IMR-90 (cell line): Measurements from ENCODE around the gene CMTM7. TPM values are rescaled to one million over a fixed set of nuclear protein-coding genes. Genes with fewer than 3 reads are reported as not detected.

Experiments used
- ATAC-seq: fragments of 200-7000 bp; cut with Tn5 transposase; 2 replicates; pipeline ENCODE4 v1.9.1; 2020; ENCODE audit warnings: low read depth, mild to moderate bottlenecking, moderate library complexity
- BruUV-seq: library from RNA; stranded (reverse); fragments of 400-500 nt; replicated peaks from 2 replicates; lab custom pipeline; 2021; lab: Mats Ljungman, UMichigan
- CTCF ChIA-PET: fragments of 300-600 bp; formaldehyde crosslinking; extraction: SDS; loops from one replicate; lab custom pipeline; 2021; ENCODE audit warnings: antibody characterized with exemption; lab: Yijun Ruan, JAX
- POLR2A ChIA-PET: fragments of 300-600 bp; sonication (Branson Sonifier 250); formaldehyde crosslinking; loops from one replicate; lab custom pipeline; 2022; ENCODE audit warnings: antibody characterized with exemption; ENCODE audit not compliant: unreplicated experiment; lab: Charles Lee
- DNase-seq: peaks from one replicate; pipeline ENCODE4 v3.0.0; 2013
- H2AFZ ChIP-seq: replicated peaks from 2 replicates; pipeline ENCODE3; 2013; ENCODE audit warnings: low read length, mild to moderate bottlenecking; ENCODE audit not compliant: poor library complexity
- H2AK5ac ChIP-seq: 2 replicates; pipeline ENCODE4 v1.6.1; 2013; ENCODE audit warnings: low read depth, low read length, inconsistent platforms
- H2AK9ac ChIP-seq: replicated peaks from 2 replicates; pipeline ENCODE3; 2013; ENCODE audit warnings: mild to moderate bottlenecking, low read depth, low read length, moderate library complexity; ENCODE audit not compliant: poor library complexity
- H2BK120ac ChIP-seq: 2 replicates; pipeline ENCODE4 v1.6.1; 2013; ENCODE audit warnings: low read depth, low read length, inconsistent platforms
- H2BK15ac ChIP-seq: 3 replicates; pipeline ENCODE4 v1.6.1; 2013; ENCODE audit warnings: low read depth, low read length, inconsistent platforms
- H2BK20ac ChIP-seq: 2 replicates; pipeline ENCODE4 v1.6.1; 2013; ENCODE audit warnings: low read depth, mild to moderate bottlenecking, inconsistent platforms, low read length, moderate library complexity
- H2BK5ac ChIP-seq: 2 replicates; pipeline ENCODE4 v1.6.1; 2013; ENCODE audit warnings: mild to moderate bottlenecking, low read depth, low read length, inconsistent platforms; ENCODE audit not compliant: poor library complexity, severe bottlenecking
- H3K14ac ChIP-seq: replicated peaks from 2 replicates; pipeline ENCODE4 v1.6.1; 2013; ENCODE audit warnings: low read depth, low read length, inconsistent platforms
- H3K18ac ChIP-seq: 2 replicates; pipeline ENCODE4 v1.6.1; 2013; ENCODE audit warnings: low read depth, low read length, control low read depth
- H3K23ac ChIP-seq: 2 replicates; pipeline ENCODE4 v1.6.1; 2013; ENCODE audit warnings: low read depth, low read length, inconsistent platforms
- H3K27ac ChIP-seq: 2 replicates; pipeline ENCODE4 v1.5.1; 2013; ENCODE audit warnings: mild to moderate bottlenecking, control low read depth, low read length; ENCODE audit not compliant: insufficient read depth
- H3K27me3 ChIP-seq: 2 replicates; pipeline ENCODE4 v1.6.1; 2013; ENCODE audit warnings: low read length; ENCODE audit not compliant: control insufficient read depth, insufficient read depth
- H3K36me3 ChIP-seq: 2 replicates; pipeline ENCODE4 v1.6.1; 2013; ENCODE audit warnings: low read length, mixed read lengths; ENCODE audit not compliant: control insufficient read depth, insufficient read depth
- H3K4ac ChIP-seq: 2 replicates; pipeline ENCODE4 v1.6.1; 2013; ENCODE audit warnings: low read depth, low read length, inconsistent platforms
- H3K4me1 ChIP-seq: 2 replicates; pipeline ENCODE4 v1.6.1; 2013; ENCODE audit warnings: low read length, mixed read lengths; ENCODE audit not compliant: control insufficient read depth, insufficient read depth
- H3K4me2 ChIP-seq: 2 replicates; pipeline ENCODE4 v1.6.1; 2013; ENCODE audit warnings: low read depth, mild to moderate bottlenecking, control low read depth, low read length, moderate library complexity
- H3K4me3 ChIP-seq: 2 replicates; pipeline ENCODE4 v1.5.1; 2013; ENCODE audit warnings: low read depth, mild to moderate bottlenecking, control low read depth, low read length, moderate library complexity; ENCODE audit not compliant: insufficient read depth
- H3K56ac ChIP-seq: 2 replicates; pipeline ENCODE4 v1.6.1; 2013; ENCODE audit warnings: low read length, inconsistent platforms; ENCODE audit not compliant: insufficient read depth; ENCODE audit errors: extremely low read depth
- H3K79me1 ChIP-seq, 2 experiments: 2 replicates each; pipeline ENCODE4 v1.6.1; 2013; ENCODE audit warnings: low read length in 2 of 2, inconsistent platforms in 1 of 2, low read depth in 1 of 2
- H3K9ac ChIP-seq: 2 replicates; pipeline ENCODE4 v1.6.1; 2013; ENCODE audit warnings: low read depth, low read length, control low read depth
- H3K9me1 ChIP-seq: 2 replicates; pipeline ENCODE4 v1.6.1; 2013; ENCODE audit warnings: low read length, inconsistent platforms; ENCODE audit not compliant: insufficient read depth
- H3K9me3 ChIP-seq: 2 replicates; pipeline ENCODE4 v1.6.1; 2013; ENCODE audit warnings: low read length; ENCODE audit not compliant: control insufficient read depth, insufficient read depth
- H4K20me1 ChIP-seq: 2 replicates; pipeline ENCODE4 v1.6.1; 2013; ENCODE audit warnings: low read length, inconsistent platforms; ENCODE audit not compliant: insufficient read depth
- H4K5ac ChIP-seq: 2 replicates; pipeline ENCODE4 v1.6.1; 2013; ENCODE audit warnings: mild to moderate bottlenecking, low read depth, low read length, control low read depth
- H4K8ac ChIP-seq, 2 experiments: 2 replicates each; pipeline ENCODE4 v1.6.1; 2013; ENCODE audit warnings: low read depth in 2 of 2, low read length in 2 of 2, control low read depth in 1 of 2, inconsistent platforms in 1 of 2
- H4K91ac ChIP-seq: 2 replicates; pipeline ENCODE4 v1.6.1; 2013; ENCODE audit warnings: low read depth, low read length, inconsistent platforms; ENCODE audit not compliant: insufficient read depth
- FOS ChIP-seq: fragments of 150-350 bp; IDR thresholded peaks from 2 replicates; pipeline ENCODE4 v1.6.1; 2016; ENCODE audit warnings: low read depth, low read length
- RAD21 ChIP-seq: IDR thresholded peaks from 2 replicates; pipeline ENCODE4 v1.6.1; 2012; ENCODE audit warnings: low read length, improper control_type of control experiment
- RFX5 ChIP-seq: IDR thresholded peaks from 2 replicates; pipeline ENCODE4 v1.8.0; 2012; ENCODE audit warnings: low read depth, mild to moderate bottlenecking, low read length, moderate library complexity
- dilution Hi-C: fragments of 300-500 bp; cut with HindIII; formaldehyde crosslinking; loops from one replicate; pipeline ENCODE4 v1.14.3; 2018; ENCODE audit warnings: low sequenced_read_pairs; ENCODE audit not compliant: unreplicated experiment
- in situ Hi-C: fragments of 300-500 bp; cut with MboI; formaldehyde crosslinking; loops from 3 replicates; pipeline ENCODE4 v1.14.3; 2019; ENCODE audit warnings: low sequenced_read_pairs, inconsistent platforms, mixed read lengths
- intact Hi-C: fragments of 100-400 bp; cut with micrococcal nuclease; formaldehyde crosslinking; loops from 2 replicates; pipeline ENCODE4 v1.10.0; 2022
- polyA plus RNA-seq, 3 experiments: library from polyadenylated mRNA; depleted of rRNA; stranded (reverse); fragments of >200 nt; gene quantifications; 2 replicates each; pipeline ENCODE4 v1.2.3, GENCODE V29; 2012; ENCODE audit warnings: low replicate concordance in 1 of 3
- total RNA-seq: library from RNA; depleted of rRNA; stranded (reverse); fragments of >200 nt; gene quantifications from 2 replicates; pipeline ENCODE4 v1.2.3, GENCODE V29; 2012

Gene CMTM7
- total and polyA plus RNA-seq, 2 of the 4 experiments (the other 2 are of a cell fraction) = 3.4 to 31.4 TPM

DNA sequence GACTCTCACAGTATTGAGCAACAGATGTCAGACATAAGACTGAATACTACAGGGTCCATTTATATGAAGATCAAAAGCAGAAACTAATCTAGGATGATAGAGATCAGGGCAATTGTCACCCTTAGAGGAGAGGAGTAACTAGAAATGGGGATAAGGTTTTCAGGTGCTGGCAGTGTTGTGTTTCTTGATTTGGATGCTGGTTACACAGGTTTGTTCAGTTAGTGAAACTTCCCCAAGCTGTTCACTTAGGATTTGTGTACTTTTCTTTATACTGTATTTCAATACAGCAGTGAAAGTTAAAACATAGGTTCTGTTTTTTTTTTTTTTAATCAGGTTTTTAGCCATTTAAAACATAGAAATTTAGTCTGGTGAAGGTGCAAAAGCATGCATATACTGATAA, 39.1 kb upstream of the CMTM7 start:
- Histone ChIP-seq H2BK120ac (no peak overlapping the region), H4K20me1 (no peaks in the 10 kb centered on the region), H3K14ac (no peak overlapping the region), H3K27me3 (peaks cover 19% of the 10 kb centered on the region), H3K4ac (no peak overlapping the region), H3K9me3 (no peaks in the 10 kb centered on the region; the same call in 1 of the 2 replicates), H3K23ac (no peak overlapping the region), H2AFZ (no peak overlapping the region), H3K36me3 (no peaks in the 10 kb centered on the region), H3K4me1 (no peaks in the 10 kb centered on the region), H3K56ac (no peak overlapping the region), H2BK20ac (no peak overlapping the region), H3K9ac (no peak overlapping the region), H3K79me1 (no peaks in the 10 kb centered on the region), H4K91ac (no peak overlapping the region), H3K4me2 (no peak overlapping the region), H3K9me1 (no peaks in the 10 kb centered on the region), H2BK5ac (no peak overlapping the region), H2AK9ac (no peak overlapping the region), H2BK15ac (no peak overlapping the region), H4K8ac (no peak overlapping the region), H3K18ac (no peak overlapping the region), H4K5ac (no peak overlapping the region), H2AK5ac (no peak overlapping the region), H3K4me3 (no peak overlapping the region), H3K27ac (no peak overlapping the region)
- ChIA-PET POLR2A (no interaction called here), CTCF (no interaction called here)
- dilution Hi-C loops = no loop called here
- in situ Hi-C loops = no loop called here
- BruUV-seq = no TSS peak
- ATAC-seq (no peak), DNase-seq (no peak)
- intact Hi-C loops = no loop called here
- TF ChIP-seq RFX5 = no peak
- TF ChIP-seq FOS = no peak
- TF ChIP-seq RAD21 = no peak
